NCI-H1105 treated with DMSO at 0.1 percent for 48 hours (cell line): ENCODE measurements around the gene TMEM63B.
A peak's percentile ranks its signal among the peaks of the same experiment; 100 is the strongest.
"Not testable (repeated sequence)": the region's sequence is repeated elsewhere in the genome, so short reads cannot be mapped to it uniquely, and the experiment has no call there.

ENCODE experiments used
- DNase-seq: peaks from one replicate; lab custom pipeline; 2025; lab: John Stamatoyannopoulos, UW

TMEM63B gene

GRCh38 chr6:44172731-44173500 lies 45.6 kb downstream of the TMEM63B start:
- peak; percentile 60 for DNase-seq

GRCh38 chr6:44176130-44176761 lies 48.9 kb downstream of the TMEM63B start:
- DNase-seq, result no peak

- DNase-seq, result no peak
Observed at GRCh38 chr6:44176762-44177509, 49.6 kb downstream of the TMEM63B start.

- no peak for DNase-seq
Observed at GRCh38 chr6:44177691-44178423, 50.5 kb downstream of the TMEM63B start.

- DNase-seq, result no peak
Observed at GRCh38 chr6:44178424-44179071, 51.2 kb downstream of the TMEM63B start.

GRCh38 chr6:44179072-44179536 lies 51.8 kb downstream of the TMEM63B start:
- no peak for DNase-seq

- no peak for DNase-seq
Observed at GRCh38 chr6:44179648-44180047, 52.3 kb downstream of the TMEM63B start.

- no peak for DNase-seq
Observed at GRCh38 chr6:44180406-44180805, 53.1 kb downstream of the TMEM63B start.

- DNase-seq, result no peak
Observed at GRCh38 chr6:44180886-44181285, 53.5 kb downstream of the TMEM63B start.

GRCh38 chr6:44181784-44182183 lies 54.4 kb downstream of the TMEM63B start:
- not testable (repeated sequence) for DNase-seq

- DNase-seq, result no peak
Observed at GRCh38 chr6:44182911-44183390, 55.6 kb downstream of the TMEM63B start.

- no peak for DNase-seq
Observed at GRCh38 chr6:44183783-44184182, 56.4 kb downstream of the TMEM63B start.

- not testable (repeated sequence) for DNase-seq
Observed at GRCh38 chr6:44185356-44185755, 58.0 kb downstream of the TMEM63B start.

GRCh38 chr6:44185953-44186634 lies 58.7 kb downstream of the TMEM63B start:
- no peak for DNase-seq

- no peak for DNase-seq
Observed at GRCh38 chr6:44186635-44187025, 59.3 kb downstream of the TMEM63B start.

GRCh38 chr6:44188819-44189218 lies 61.5 kb downstream of the TMEM63B start:
- no peak for DNase-seq

GRCh38 chr6:44189257-44189656 lies 61.9 kb downstream of the TMEM63B start:
- DNase-seq, result no peak

GRCh38 chr6:44190715-44191114 lies 63.4 kb downstream of the TMEM63B start:
- DNase-seq, result no peak

- no peak for DNase-seq
Observed at GRCh38 chr6:44192428-44193041, 65.2 kb downstream of the TMEM63B start.

GRCh38 chr6:44193307-44193910 lies 66.1 kb downstream of the TMEM63B start:
- no peak for DNase-seq
